SHP77 treated with DMSO at 0.1 percent for 48 hours (cell line): ENCODE data around the gene SYCE1L.

Source experiments
- DNase-seq: peaks from one replicate; lab custom pipeline; 2025; lab: John Stamatoyannopoulos, UW

The SYCE1L gene

GRCh38 chr16:77250400-77250799 is 51.2 kb downstream of the SYCE1L start:
- no peak for DNase-seq
